Immature natural killer cell (primary cell): ENCODE measurements around the gene PRKAR2B. TPM values are rescaled to one million over a fixed set of nuclear protein-coding genes. Genes with fewer than 3 reads are reported as not detected.

Source experiments
- DNase-seq, 3 donors: peaks; one replicate each; pipeline ENCODE4 v3.0.0; 2022; ENCODE audit warnings: mixed read lengths in 1 of 3
- H3K27ac Mint-ChIP-seq, 6 donors: one replicate each; pipeline ENCODE4 v1.8.0; 2020; ENCODE audit warnings: mixed read lengths in 6 of 6, mild to moderate bottlenecking in 5 of 6, inconsistent platforms in 4 of 6, moderate library complexity in 3 of 6
- H3K27me3 Mint-ChIP-seq, 3 donors: one replicate each; pipeline ENCODE4 v1.8.0; 2020 to 2021; ENCODE audit warnings: low read depth in 3 of 3, mild to moderate bottlenecking in 3 of 3, mixed read lengths in 3 of 3, moderate library complexity in 3 of 3, inconsistent platforms in 1 of 3
- H3K36me3 Mint-ChIP-seq, 3 donors: one replicate each; pipeline ENCODE4 v1.8.0; 2020; ENCODE audit warnings: mixed read lengths in 3 of 3, inconsistent platforms in 2 of 3, mild to moderate bottlenecking in 2 of 3
- H3K4me1 Mint-ChIP-seq, 2 donors: one replicate each; pipeline ENCODE4 v1.8.0; 2020; ENCODE audit warnings: inconsistent platforms in 2 of 2, mild to moderate bottlenecking in 2 of 2, mixed read lengths in 2 of 2, moderate library complexity in 1 of 2
- H3K4me3 Mint-ChIP-seq, 5 donors: one replicate each; pipeline ENCODE4 v1.8.0; 2020; ENCODE audit warnings: mild to moderate bottlenecking in 5 of 5, mixed read lengths in 5 of 5, inconsistent platforms in 3 of 5, moderate library complexity in 3 of 5
- H3K9me3 Mint-ChIP-seq, 6 donors: one replicate each; pipeline ENCODE4 v1.8.0; 2020; ENCODE audit warnings: mild to moderate bottlenecking in 6 of 6, mixed read lengths in 6 of 6, inconsistent platforms in 4 of 6, moderate library complexity in 3 of 6
- polyA plus RNA-seq, 3 donors: library from polyadenylated mRNA; unstranded; fragments of 300-500 nt; fragmentation: Illumina TruSeq; gene quantifications; one replicate each; pipeline ENCODE4 v1.2.3, GENCODE V29; 2021

The PRKAR2B gene
- polyA plus RNA-seq, 3 donors from 2014 or later = 0.74 to 5.9 (median 1.7) TPM

DNA sequence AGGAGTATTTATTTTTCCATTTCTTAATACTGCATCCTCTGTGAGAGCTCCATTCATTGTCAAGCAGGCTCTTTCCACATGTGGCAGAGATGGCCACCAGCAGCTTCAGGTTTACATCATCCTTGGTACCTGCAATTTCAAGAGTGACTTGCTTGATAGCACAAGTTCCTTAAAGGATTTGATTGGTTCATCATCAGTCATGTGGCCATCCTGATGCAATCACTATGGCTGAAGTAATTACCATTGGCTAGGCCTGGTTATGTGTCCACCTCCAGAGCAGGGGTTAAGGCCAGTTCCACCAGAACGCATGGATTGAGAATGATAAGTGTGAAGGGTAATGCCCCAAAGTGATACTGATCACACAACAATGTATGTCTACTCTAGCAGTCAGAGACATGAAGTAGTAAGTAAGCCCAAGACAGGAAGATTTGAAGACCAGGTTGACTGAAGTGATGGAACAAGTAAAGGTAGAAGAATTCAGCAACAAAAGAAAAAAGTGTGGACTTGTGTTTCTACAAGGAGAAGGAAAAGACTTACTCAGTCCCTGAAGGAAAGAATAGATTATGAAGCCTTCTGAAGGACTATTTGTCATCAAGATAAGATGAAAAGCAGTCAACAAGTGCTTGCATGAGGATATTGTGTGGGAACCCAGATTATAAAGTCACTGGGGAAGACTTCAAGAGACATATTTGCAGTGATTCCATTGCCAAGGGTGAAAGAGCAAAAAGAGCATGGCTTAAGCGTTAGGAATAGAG is 26.4 kb upstream of the PRKAR2B start:
- H3K4me3 Mint-ChIP-seq = no peak overlapping the region
- peaks cover 2 to 7% (median 4%) of the 10 kb centered on the region in 3 donors for H3K27me3 Mint-ChIP-seq
- no peaks in the 10 kb centered on the region for H3K9me3 Mint-ChIP-seq
- H3K27ac Mint-ChIP-seq = no peak overlapping the region
- H3K36me3 Mint-ChIP-seq = no peaks in the 10 kb centered on the region
- no peaks in the 10 kb centered on the region for H3K4me1 Mint-ChIP-seq
- DNase-seq = no peak

DNA sequence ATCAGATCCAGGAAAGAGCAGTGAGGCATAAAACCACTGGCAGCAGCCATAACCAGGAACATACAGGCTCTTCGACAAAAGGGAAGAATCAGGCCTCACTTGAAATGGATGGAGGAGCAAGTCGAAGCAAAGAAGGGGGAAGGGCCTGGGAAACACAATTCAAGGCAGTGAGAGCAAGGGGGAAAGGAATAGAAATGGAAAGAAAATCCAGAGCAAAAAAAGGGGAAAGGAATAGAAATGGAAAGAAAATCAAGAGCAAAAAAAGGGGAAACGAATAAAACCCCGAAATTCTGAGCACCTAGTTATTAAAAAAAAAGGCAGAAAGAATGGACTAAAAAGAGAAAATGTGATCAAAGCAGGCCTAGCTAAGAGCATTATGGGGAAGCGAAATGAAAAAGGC is 24.1 kb upstream of the PRKAR2B start:
- Mint-ChIP-seq H3K36me3 (no peaks in the 10 kb centered on the region), H3K4me1 (no peaks in the 10 kb centered on the region), H3K27ac (no peak overlapping the region), H3K9me3 (peaks cover 0 to 2% (median 0%) of the 10 kb centered on the region in 6 donors), H3K27me3 (peaks cover 0 to 3% (median 3%) of the 10 kb centered on the region in 3 donors), H3K4me3 (no peak overlapping the region)
- no peak for DNase-seq

- Mint-ChIP-seq H3K9me3 (peaks cover 0 to 2% (median 0%) of the 10 kb centered on the region in 6 donors), H3K36me3 (no peaks in the 10 kb centered on the region), H3K27me3 (peaks cover 0 to 3% (median 3%) of the 10 kb centered on the region in 3 donors), H3K27ac (no peak overlapping the region), H3K4me1 (no peaks in the 10 kb centered on the region), H3K4me3 (no peak overlapping the region)
- DNase-seq = no peak
Measured at GRCh38 chr7:107021600-107021999, 22.9 kb upstream of the PRKAR2B start.

DNA sequence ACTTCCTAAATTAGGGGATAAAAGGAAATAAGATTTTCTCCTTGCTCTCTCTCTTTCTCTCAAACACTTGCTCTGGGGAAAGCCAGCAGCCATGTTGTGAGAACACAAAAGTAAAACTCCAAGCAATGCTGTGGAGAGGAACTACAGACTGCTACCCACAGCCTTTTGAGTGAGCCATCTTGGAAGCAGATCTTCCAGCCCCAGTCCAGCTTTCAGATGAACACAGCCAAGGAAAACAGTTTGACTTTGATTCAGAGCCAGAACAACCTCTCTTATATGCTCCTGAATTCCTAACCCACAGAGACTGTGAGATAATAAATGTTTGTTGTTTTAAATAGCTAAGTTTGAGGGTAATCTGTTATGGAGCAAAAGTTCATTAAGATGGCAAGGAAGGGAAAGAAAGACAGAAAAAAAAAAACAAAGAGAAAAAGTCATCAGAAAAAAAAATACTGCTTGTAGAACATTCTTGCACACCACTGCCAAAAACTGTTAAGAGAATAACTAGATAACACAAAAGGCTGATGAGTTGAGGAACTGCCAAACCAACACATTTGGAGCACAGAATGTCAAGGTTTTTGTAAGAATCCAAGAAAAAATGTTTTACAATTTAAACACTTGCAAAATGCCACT is 20.9 kb upstream of the PRKAR2B start:
- no peak overlapping the region for H3K27ac Mint-ChIP-seq
- DNase-seq = no peak
- peaks cover 0 to 2% (median 0%) of the 10 kb centered on the region in 6 donors for H3K9me3 Mint-ChIP-seq
- peaks cover 0 to 3% (median 0%) of the 10 kb centered on the region in 3 donors for H3K27me3 Mint-ChIP-seq
- no peaks in the 10 kb centered on the region for H3K36me3 Mint-ChIP-seq
- peaks cover 0 to 6% of the 10 kb centered on the region in 2 donors for H3K4me1 Mint-ChIP-seq
- H3K4me3 Mint-ChIP-seq = no peak overlapping the region

DNA sequence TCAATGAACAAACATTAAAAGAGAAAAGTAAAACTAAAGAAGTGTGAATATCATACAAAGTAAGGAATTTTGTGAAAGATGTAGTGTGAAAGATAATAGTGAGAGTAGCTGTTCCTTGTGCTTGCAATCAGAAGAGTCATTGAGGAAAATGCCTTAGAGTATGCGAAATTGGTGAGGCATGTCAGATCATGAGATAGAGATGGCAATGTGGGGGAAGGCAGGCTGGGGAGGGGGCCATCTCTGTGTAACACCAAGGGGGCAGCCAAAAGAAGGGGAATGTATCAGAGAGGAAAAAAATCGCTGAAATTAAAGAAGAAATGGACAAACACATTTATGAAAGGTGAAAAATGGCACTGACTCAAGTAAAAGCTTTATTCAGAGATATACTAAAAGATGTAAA is 19.6 kb upstream of the PRKAR2B start:
- Mint-ChIP-seq H3K27ac (no peak overlapping the region), H3K27me3 (peaks cover 0 to 3% (median 0%) of the 10 kb centered on the region in 3 donors), H3K9me3 (peaks cover 0 to 2% (median 0%) of the 10 kb centered on the region in 6 donors), H3K36me3 (no peaks in the 10 kb centered on the region), H3K4me1 (peaks cover 0 to 6% of the 10 kb centered on the region in 2 donors), H3K4me3 (no peak overlapping the region)
- DNase-seq = no peak

- peaks cover 0 to 2% (median 0%) of the 10 kb centered on the region in 6 donors for H3K9me3 Mint-ChIP-seq
- H3K36me3 Mint-ChIP-seq = no peaks in the 10 kb centered on the region
- H3K4me3 Mint-ChIP-seq = no peak overlapping the region
- no peak overlapping the region for H3K27ac Mint-ChIP-seq
- DNase-seq = no peak
- peaks cover 0 to 3% (median 0%) of the 10 kb centered on the region in 3 donors for H3K27me3 Mint-ChIP-seq
- peaks cover 0 to 6% of the 10 kb centered on the region in 2 donors for H3K4me1 Mint-ChIP-seq
Measured at GRCh38 chr7:107025449-107026103, 18.9 kb upstream of the PRKAR2B start.

DNA sequence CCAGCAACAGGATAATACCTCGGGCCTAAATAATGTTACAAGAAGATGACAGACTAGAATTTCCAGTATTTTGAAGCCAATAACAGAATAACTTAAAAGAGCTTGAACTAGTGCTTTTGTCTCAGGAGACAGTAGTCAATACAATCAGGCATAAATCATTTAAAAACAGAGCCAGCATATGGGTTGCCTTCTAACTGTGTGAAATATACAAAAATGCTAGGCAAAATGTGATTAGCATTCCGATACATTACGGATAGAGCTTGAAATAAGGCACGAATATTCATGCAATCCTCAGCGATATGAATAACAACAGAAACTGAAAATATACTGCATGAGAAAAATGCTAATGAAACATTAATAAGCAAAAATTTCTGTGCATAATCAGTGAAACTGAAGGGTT is 18.3 kb upstream of the PRKAR2B start:
- no peak for DNase-seq
- Mint-ChIP-seq H3K27ac (no peak overlapping the region), H3K9me3 (peaks cover 0 to 2% (median 0%) of the 10 kb centered on the region in 6 donors), H3K4me1 (peaks cover 0 to 6% of the 10 kb centered on the region in 2 donors), H3K36me3 (no peaks in the 10 kb centered on the region), H3K27me3 (peaks cover 0 to 3% (median 0%) of the 10 kb centered on the region in 3 donors), H3K4me3 (no peak overlapping the region)

DNA sequence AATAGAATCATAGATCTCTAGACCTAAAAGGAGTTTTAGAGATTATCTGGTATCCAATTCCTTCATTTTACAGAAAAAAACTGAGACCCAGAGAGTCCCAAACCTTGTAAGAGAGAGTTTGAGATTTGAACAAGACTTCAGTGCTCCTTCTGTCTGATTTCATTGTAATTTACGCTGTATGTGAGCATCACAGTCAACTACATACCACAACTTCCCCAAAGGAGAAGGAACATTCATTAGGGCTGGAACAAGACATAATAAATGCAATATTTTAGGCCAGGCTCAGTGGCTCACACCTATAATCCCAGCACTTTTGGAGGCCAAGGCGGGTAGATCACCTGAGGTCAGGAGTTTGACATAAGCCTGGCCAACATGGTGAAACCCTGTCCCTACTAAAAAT is 17.3 kb upstream of the PRKAR2B start:
- Mint-ChIP-seq H3K27ac (no peak overlapping the region), H3K9me3 (peaks cover 0 to 2% (median 0%) of the 10 kb centered on the region in 6 donors), H3K4me3 (no peak overlapping the region), H3K4me1 (peaks cover 0 to 6% of the 10 kb centered on the region in 2 donors), H3K27me3 (peaks cover 0 to 3% (median 0%) of the 10 kb centered on the region in 3 donors), H3K36me3 (no peaks in the 10 kb centered on the region)
- DNase-seq = no peak

DNA sequence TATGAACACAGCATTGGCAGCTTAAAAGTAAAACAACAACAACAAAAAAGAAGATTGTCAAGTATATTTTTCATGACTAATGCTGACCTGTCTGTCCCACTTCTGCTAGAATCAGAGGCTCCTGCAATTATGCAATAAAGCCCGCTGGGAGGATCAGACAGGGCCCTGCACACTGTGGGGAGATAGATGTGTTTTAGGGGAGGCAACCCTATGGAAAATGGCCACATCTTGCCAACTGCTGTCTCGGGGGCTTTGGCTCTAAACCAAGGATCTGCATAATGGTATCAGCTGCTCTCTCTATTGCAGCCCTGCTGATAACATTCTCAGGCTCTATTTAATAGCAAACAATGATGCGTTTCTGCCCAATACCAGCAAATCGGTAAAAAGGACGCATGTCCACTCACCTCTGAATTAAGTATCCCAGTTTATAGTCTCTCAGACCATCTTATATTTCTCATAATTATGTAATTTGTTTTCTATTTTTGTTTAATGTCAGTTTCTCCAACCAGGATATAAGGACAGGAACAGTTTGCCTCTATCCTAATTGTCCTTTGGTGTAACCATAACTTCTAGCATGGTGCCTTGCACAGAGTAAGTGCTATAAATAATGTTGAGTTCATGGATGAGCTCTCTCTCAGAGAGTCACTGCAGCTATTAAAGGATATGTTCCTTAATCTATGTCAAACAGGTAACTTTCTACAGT is 15.3 kb upstream of the PRKAR2B start:
- no peak for DNase-seq
- H3K9me3 Mint-ChIP-seq = peaks cover 0 to 2% (median 0%) of the 10 kb centered on the region in 6 donors
- no peaks in the 10 kb centered on the region for H3K27me3 Mint-ChIP-seq
- H3K4me1 Mint-ChIP-seq = peaks cover 0 to 6% of the 10 kb centered on the region in 2 donors
- H3K4me3 Mint-ChIP-seq = no peak overlapping the region
- H3K27ac Mint-ChIP-seq = no peak overlapping the region
- H3K36me3 Mint-ChIP-seq = no peaks in the 10 kb centered on the region

DNA sequence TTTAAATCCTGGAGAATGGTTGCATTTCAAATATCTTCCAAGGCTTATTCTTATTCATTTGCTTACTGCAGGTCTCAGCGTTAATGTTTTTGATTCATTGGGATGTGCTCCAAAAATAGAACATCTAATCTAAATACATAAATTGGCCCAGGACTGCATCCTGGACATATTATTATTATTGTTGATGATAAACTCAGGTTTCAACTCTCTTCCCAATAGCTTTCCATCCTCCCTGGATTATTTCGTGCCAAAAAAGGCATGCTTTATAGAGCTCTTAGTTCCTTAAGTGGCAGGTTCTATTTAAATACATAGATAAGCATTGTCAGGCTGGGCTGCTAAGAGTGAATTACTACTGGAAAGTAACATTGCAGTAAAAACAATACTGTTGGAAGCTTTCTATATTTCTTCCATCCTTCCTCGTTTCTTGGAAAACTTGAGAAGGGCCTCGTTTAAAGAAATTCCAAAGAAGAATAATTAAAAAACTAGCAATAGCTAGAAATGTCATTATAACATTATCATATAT is 14.7 kb upstream of the PRKAR2B start:
- DNase-seq = no peak
- H3K4me3 Mint-ChIP-seq = no peak overlapping the region
- H3K27me3 Mint-ChIP-seq = no peaks in the 10 kb centered on the region

GRCh38 chr7:107032050-107032449 is 12.5 kb upstream of the PRKAR2B start:
- Mint-ChIP-seq H3K4me3 (no peak overlapping the region), H3K27me3 (peaks cover 0 to 5% (median 0%) of the 10 kb centered on the region in 3 donors), H3K27ac (no peak overlapping the region), H3K4me1 (peaks cover 0 to 6% of the 10 kb centered on the region in 2 donors), H3K36me3 (peaks cover 0 to 3% (median 0%) of the 10 kb centered on the region in 3 donors), H3K9me3 (peaks cover 0 to 4% (median 0%) of the 10 kb centered on the region in 6 donors)
- DNase-seq = no peak

More for the DNA sequence above, 14.7 kb upstream of the PRKAR2B start:
- no peaks in the 10 kb centered on the region for H3K36me3 Mint-ChIP-seq
- peaks cover 0 to 6% of the 10 kb centered on the region in 2 donors for H3K4me1 Mint-ChIP-seq
- no peak overlapping the region for H3K27ac Mint-ChIP-seq
- H3K9me3 Mint-ChIP-seq = peaks cover 0 to under 1% (median 0%) of the 10 kb centered on the region in 6 donors

GRCh38 chr7:107032720-107033438 is 11.6 kb upstream of the PRKAR2B start:
- Mint-ChIP-seq H3K9me3 (peaks cover 0 to 4% (median 0%) of the 10 kb centered on the region in 6 donors), H3K27ac (peak overlapping the region in 1 of 6 donors; percentile 13), H3K4me3 (no peak overlapping the region), H3K27me3 (peaks cover 0 to 5% (median 0%) of the 10 kb centered on the region in 3 donors), H3K4me1 (peaks cover 0 to under 1% of the 10 kb centered on the region in 2 donors), H3K36me3 (peaks cover 0 to 3% (median 0%) of the 10 kb centered on the region in 3 donors)
- no peak for DNase-seq

DNA sequence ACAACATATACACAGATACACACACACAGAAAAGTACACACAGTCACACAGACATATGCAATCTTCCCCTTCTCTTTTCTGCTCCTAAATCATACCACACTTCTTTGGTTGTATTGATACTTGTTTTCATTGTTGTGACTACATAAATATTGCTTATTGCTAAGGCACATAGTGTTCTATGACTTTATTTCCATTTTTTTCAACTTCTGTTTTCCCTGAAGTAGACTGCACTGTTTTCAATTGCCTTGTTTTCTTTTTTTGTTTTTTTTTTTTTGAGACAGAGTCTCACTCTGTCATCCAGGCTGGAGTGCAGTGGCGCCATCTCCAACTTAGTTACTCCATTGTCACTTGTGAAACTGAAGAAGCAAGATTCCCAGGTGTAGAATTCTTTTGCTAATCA is 10.0 kb upstream of the PRKAR2B start:
- Mint-ChIP-seq H3K27me3 (peaks cover 0 to 6% (median 0%) of the 10 kb centered on the region in 3 donors), H3K9me3 (peaks cover 0 to 6% (median 0%) of the 10 kb centered on the region in 6 donors), H3K27ac (no peak overlapping the region)

More for the DNA sequence above, 10.0 kb upstream of the PRKAR2B start:
- H3K36me3 Mint-ChIP-seq = peaks cover 0 to 3% (median 0%) of the 10 kb centered on the region in 3 donors
- H3K4me3 Mint-ChIP-seq = no peak overlapping the region
- H3K4me1 Mint-ChIP-seq = no peaks in the 10 kb centered on the region
- no peak for DNase-seq
